Measurements from ENCODE around the gene SLC16A12. TPM values are rescaled to one million over a fixed set of nuclear protein-coding genes. Genes with fewer than 3 reads are reported as not detected.

The SLC16A12 gene
- total RNA-seq, 1 donor, result under 0.01 TPM

DNA sequence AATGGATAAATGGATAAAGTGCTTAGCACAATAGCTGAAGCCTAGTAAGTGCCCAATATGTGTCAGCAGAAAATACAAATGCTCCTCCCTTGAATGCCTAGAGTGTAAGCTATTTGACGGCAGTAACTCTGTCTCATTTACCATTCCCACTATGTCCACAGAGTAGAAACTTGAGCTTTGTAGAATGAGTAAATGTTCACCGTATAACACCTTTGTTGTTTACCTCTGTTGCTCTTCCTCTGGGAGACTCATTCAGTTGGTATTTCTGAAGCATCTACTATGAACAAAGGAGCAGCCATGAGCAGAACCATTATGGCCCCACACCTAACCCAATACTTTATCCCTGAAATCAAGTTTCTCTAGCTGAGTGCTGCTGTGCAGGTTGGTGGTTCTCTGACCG lies 8.4 kb upstream of the SLC16A12 start:
- H3K9me3 ChIP-seq (ENCODE audit: low read depth, low read length), result no peaks in the 10 kb centered on the region
- H2AFZ ChIP-seq (ENCODE audit: low read length), result no peak overlapping the region
- TF ChIP-seq, protein P1, sequence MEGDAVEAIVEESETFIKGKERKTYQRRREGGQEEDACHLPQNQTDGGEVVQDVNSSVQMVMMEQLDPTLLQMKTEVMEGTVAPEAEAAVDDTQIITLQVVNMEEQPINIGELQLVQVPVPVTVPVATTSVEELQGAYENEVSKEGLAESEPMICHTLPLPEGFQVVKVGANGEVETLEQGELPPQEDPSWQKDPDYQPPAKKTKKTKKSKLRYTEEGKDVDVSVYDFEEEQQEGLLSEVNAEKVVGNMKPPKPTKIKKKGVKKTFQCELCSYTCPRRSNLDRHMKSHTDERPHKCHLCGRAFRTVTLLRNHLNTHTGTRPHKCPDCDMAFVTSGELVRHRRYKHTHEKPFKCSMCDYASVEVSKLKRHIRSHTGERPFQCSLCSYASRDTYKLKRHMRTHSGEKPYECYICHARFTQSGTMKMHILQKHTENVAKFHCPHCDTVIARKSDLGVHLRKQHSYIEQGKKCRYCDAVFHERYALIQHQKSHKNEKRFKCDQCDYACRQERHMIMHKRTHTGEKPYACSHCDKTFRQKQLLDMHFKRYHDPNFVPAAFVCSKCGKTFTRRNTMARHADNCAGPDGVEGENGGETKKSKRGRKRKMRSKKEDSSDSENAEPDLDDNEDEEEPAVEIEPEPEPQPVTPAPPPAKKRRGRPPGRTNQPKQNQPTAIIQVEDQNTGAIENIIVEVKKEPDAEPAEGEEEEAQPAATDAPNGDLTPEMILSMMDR (IDR thresholded peaks at IDR 0.05; ENCODE audit: extremely low read depth, low read depth, low read length), result no peak
- H3K27ac ChIP-seq (ENCODE audit: low read depth, low read length), result no peak overlapping the region
- no peaks in the 10 kb centered on the region for H3K36me3 ChIP-seq (ENCODE audit: insufficient read depth, low read length)
- no peak overlapping the region for H3K4me3 ChIP-seq (ENCODE audit: insufficient read depth, low read length)
- no peak overlapping the region for H3K4me2 ChIP-seq (ENCODE audit: insufficient read depth, low read length)
- DNase-seq (ENCODE audit: insufficient read length, low spot score, missing footprints), result no peak
- no peaks in the 10 kb centered on the region for H3K79me2 ChIP-seq (ENCODE audit: insufficient read depth, low read length)
- no peaks in the 10 kb centered on the region for H3K27me3 ChIP-seq (ENCODE audit: insufficient read depth, low read length)
- H4K20me1 ChIP-seq (ENCODE audit: insufficient read depth, low read length), result no peaks in the 10 kb centered on the region
- H3K4me1 ChIP-seq (ENCODE audit: insufficient read depth, low read length), result peaks cover 4% of the 10 kb centered on the region

- H3K9me3 ChIP-seq (ENCODE audit: low read depth, low read length), result no peaks in the 10 kb centered on the region
- peak overlapping the region; percentile 8 for H3K27ac ChIP-seq (ENCODE audit: low read depth, low read length)
- H4K20me1 ChIP-seq (ENCODE audit: insufficient read depth, low read length), result no peaks in the 10 kb centered on the region
- no peaks in the 10 kb centered on the region for H3K36me3 ChIP-seq (ENCODE audit: insufficient read depth, low read length)
- peak overlapping the region; percentile 25 for H3K4me3 ChIP-seq (ENCODE audit: insufficient read depth, low read length)
- peaks cover 7% of the 10 kb centered on the region for H3K4me1 ChIP-seq (ENCODE audit: insufficient read depth, low read length)
- H3K4me2 ChIP-seq (ENCODE audit: insufficient read depth, low read length), result peak overlapping the region; percentile 51
- peak; percentile 94 for DNase-seq (ENCODE audit: insufficient read length, low spot score, missing footprints)
- TF ChIP-seq, protein P1 (IDR thresholded peaks at IDR 0.05; ENCODE audit: extremely low read depth, low read depth, low read length), result no peak
- no peak overlapping the region for H2AFZ ChIP-seq (ENCODE audit: low read length)
- H3K27me3 ChIP-seq (ENCODE audit: insufficient read depth, low read length), result peaks cover 17% of the 10 kb centered on the region
- no peaks in the 10 kb centered on the region for H3K79me2 ChIP-seq (ENCODE audit: insufficient read depth, low read length)
These were observed 5.1 kb upstream of the SLC16A12 start for GRCh38 chr10:89540420-89540949.

- H3K27me3 ChIP-seq (ENCODE audit: insufficient read depth, low read length), result peaks cover 42% of the 10 kb centered on the region
These were observed 2.0 kb upstream of the SLC16A12 start for GRCh38 chr10:89537364-89537763.

DNA sequence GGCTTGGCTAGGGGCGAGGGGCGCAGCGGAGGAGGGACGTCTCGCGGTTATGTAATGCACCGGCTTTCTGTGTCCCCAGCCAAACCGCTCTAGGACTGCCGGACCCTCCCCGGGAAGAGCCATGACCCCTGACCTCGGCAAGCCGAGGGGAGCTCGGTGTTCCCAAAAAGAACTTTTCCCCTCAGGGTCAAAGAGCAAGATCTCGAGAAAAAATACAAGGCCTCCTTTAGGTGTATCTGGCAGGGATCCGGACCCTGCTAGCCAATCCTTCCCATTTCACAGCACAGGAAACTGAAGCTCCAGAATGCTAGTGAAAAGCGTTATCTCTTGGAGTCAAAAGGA lies 590 bp upstream of the SLC16A12 start:
- DNase-seq (ENCODE audit: insufficient read length, low spot score, missing footprints), result no peak
- Histone ChIP-seq H3K4me1 (ENCODE audit: insufficient read depth, low read length) (peaks cover 11% of the 10 kb centered on the region), H3K36me3 (ENCODE audit: insufficient read depth, low read length) (no peaks in the 10 kb centered on the region), H3K79me2 (ENCODE audit: insufficient read depth, low read length) (no peaks in the 10 kb centered on the region), H3K27me3 (ENCODE audit: insufficient read depth, low read length) (peaks cover 42% of the 10 kb centered on the region), H3K4me3 (ENCODE audit: insufficient read depth, low read length) (peak overlapping the region; percentile 62), H3K9me3 (ENCODE audit: low read depth, low read length) (no peaks in the 10 kb centered on the region), H3K4me2 (ENCODE audit: insufficient read depth, low read length) (peak overlapping the region; percentile 62), H3K27ac (ENCODE audit: low read depth, low read length) (no peak overlapping the region), H4K20me1 (ENCODE audit: insufficient read depth, low read length) (no peaks in the 10 kb centered on the region), H2AFZ (ENCODE audit: low read length) (no peak overlapping the region)
- TF ChIP-seq, protein P1 (IDR thresholded peaks at IDR 0.05; ENCODE audit: extremely low read depth, low read depth, low read length), result no peak

More at GRCh38 chr10:89537364-89537763, 2.0 kb upstream of the SLC16A12 start:
- H3K4me3 ChIP-seq (ENCODE audit: insufficient read depth, low read length), result no peak overlapping the region
- peaks cover 11% of the 10 kb centered on the region for H3K4me1 ChIP-seq (ENCODE audit: insufficient read depth, low read length)
- no peak for DNase-seq (ENCODE audit: insufficient read length, low spot score, missing footprints)
- H3K79me2 ChIP-seq (ENCODE audit: insufficient read depth, low read length), result no peaks in the 10 kb centered on the region
- no peak overlapping the region for H2AFZ ChIP-seq (ENCODE audit: low read length)
- TF ChIP-seq, protein P1 (IDR thresholded peaks at IDR 0.05; ENCODE audit: extremely low read depth, low read depth, low read length), result no peak
- H4K20me1 ChIP-seq (ENCODE audit: insufficient read depth, low read length), result no peaks in the 10 kb centered on the region
- no peak overlapping the region for H3K27ac ChIP-seq (ENCODE audit: low read depth, low read length)
- no peaks in the 10 kb centered on the region for H3K36me3 ChIP-seq (ENCODE audit: insufficient read depth, low read length)
- no peaks in the 10 kb centered on the region for H3K9me3 ChIP-seq (ENCODE audit: low read depth, low read length)
- no peak overlapping the region for H3K4me2 ChIP-seq (ENCODE audit: insufficient read depth, low read length)

Data from osteoblast (primary cell).